Osteoblast (primary cell): ENCODE results near the gene ST3GAL3. TPM values are rescaled to one million over a fixed set of nuclear protein-coding genes. Genes with fewer than 3 reads are reported as not detected.

ENCODE experiments used
- DNase-seq: peaks from one replicate; pipeline ENCODE4 v3.0.0; 2011; ENCODE audit warnings: low spot score, mixed read lengths; ENCODE audit not compliant: insufficient read length; ENCODE audit errors: missing footprints
- H2AFZ ChIP-seq: 2 replicates; pipeline ENCODE4 v1.6.0; 2011; ENCODE audit warnings: mild to moderate bottlenecking, low read length
- H3K27ac ChIP-seq: 2 replicates; pipeline ENCODE4 v1.5.1; 2011; ENCODE audit warnings: mild to moderate bottlenecking, low read depth, low read length, moderate library complexity
- H3K27me3 ChIP-seq: 2 replicates; pipeline ENCODE4 v1.6.0; 2012; ENCODE audit warnings: mild to moderate bottlenecking, control low read depth, inconsistent platforms, low read length, moderate library complexity; ENCODE audit not compliant: insufficient read depth
- H3K36me3 ChIP-seq: 2 replicates; pipeline ENCODE4 v1.5.1; 2011; ENCODE audit warnings: mild to moderate bottlenecking, low read length, control low read depth, moderate library complexity; ENCODE audit not compliant: insufficient read depth
- H3K4me1 ChIP-seq: 2 replicates; pipeline ENCODE4 v1.5.1; 2011; ENCODE audit warnings: mild to moderate bottlenecking, low read length, control low read depth, moderate library complexity; ENCODE audit not compliant: insufficient read depth
- H3K4me2 ChIP-seq: 2 replicates; pipeline ENCODE4 v1.6.0; 2011; ENCODE audit warnings: mild to moderate bottlenecking, low read length; ENCODE audit not compliant: insufficient read depth
- H3K4me3 ChIP-seq: fragments of 200-600 bp; sonication (generic); 3 replicates; pipeline ENCODE4 v1.5.1; 2012; ENCODE audit warnings: mild to moderate bottlenecking, low read length, inconsistent platforms; ENCODE audit not compliant: insufficient read depth
- H3K79me2 ChIP-seq: 2 replicates; pipeline ENCODE4 v1.6.0; 2012; ENCODE audit warnings: mild to moderate bottlenecking, low read length, control low read depth, inconsistent platforms; ENCODE audit not compliant: insufficient read depth
- H3K9me3 ChIP-seq: 2 replicates; pipeline ENCODE4 v1.5.1; 2011; ENCODE audit warnings: low read depth, low read length, control low read depth
- H4K20me1 ChIP-seq: 2 replicates; pipeline ENCODE4 v1.6.0; 2012; ENCODE audit warnings: mild to moderate bottlenecking, low read length, control low read depth; ENCODE audit not compliant: insufficient read depth
- total RNA-seq: library from RNA; depleted of rRNA; stranded (reverse); fragments of >200 nt; gene quantifications from 2 replicates; pipeline ENCODE4 v1.2.3, GENCODE V29; 2012
- TF ChIP-seq, protein P1 (sequence below): IDR thresholded peaks from 2 replicates; pipeline ENCODE4 v1.5.1; 2011; ENCODE audit warnings: mild to moderate bottlenecking, low read depth, low read length, moderate library complexity; ENCODE audit errors: extremely low read depth

The ST3GAL3 gene
- total RNA-seq, 1 donor: 18.5 TPM

DNA sequence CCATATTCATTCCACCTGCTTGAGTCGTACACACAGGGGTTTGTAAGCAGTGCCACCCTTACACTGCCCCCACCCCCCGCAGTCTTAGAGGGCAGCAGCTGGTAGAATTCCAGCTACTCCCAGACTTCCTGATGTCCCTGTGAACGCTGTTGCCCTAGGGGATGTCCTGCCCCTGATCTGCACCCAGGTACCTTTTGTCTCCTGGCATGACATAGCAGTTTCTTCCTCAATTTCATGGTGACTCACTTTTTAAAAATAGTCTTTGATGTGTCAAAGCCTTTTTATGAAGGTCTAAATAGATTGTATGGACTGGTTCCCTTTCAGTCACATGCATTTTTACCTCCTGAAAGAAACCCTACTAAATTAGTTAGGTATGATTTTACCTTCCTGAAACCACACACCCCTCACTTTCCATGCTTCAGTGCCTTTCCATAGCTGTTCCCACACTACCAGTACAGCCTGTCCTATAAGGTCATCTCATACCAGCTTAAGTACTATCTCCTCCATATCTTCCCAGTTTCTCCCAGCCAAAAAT is 76.4 kb downstream of the ST3GAL3 start:
- Histone ChIP-seq H3K4me2 (no peak overlapping the region), H3K9me3 (no peaks in the 10 kb centered on the region), H3K27ac (peak overlapping the region; percentile 32), H3K79me2 (peaks cover 7% of the 10 kb centered on the region), H2AFZ (no peak overlapping the region), H3K4me3 (no peak overlapping the region), H3K36me3 (no peaks in the 10 kb centered on the region), H3K27me3 (no peaks in the 10 kb centered on the region), H4K20me1 (no peaks in the 10 kb centered on the region), H3K4me1 (peaks cover 16% of the 10 kb centered on the region)
- DNase-seq: no peak
- TF ChIP-seq, protein P1, sequence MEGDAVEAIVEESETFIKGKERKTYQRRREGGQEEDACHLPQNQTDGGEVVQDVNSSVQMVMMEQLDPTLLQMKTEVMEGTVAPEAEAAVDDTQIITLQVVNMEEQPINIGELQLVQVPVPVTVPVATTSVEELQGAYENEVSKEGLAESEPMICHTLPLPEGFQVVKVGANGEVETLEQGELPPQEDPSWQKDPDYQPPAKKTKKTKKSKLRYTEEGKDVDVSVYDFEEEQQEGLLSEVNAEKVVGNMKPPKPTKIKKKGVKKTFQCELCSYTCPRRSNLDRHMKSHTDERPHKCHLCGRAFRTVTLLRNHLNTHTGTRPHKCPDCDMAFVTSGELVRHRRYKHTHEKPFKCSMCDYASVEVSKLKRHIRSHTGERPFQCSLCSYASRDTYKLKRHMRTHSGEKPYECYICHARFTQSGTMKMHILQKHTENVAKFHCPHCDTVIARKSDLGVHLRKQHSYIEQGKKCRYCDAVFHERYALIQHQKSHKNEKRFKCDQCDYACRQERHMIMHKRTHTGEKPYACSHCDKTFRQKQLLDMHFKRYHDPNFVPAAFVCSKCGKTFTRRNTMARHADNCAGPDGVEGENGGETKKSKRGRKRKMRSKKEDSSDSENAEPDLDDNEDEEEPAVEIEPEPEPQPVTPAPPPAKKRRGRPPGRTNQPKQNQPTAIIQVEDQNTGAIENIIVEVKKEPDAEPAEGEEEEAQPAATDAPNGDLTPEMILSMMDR: no peak

GRCh38 chr1:43786201-43786958 is 79.0 kb downstream of the ST3GAL3 start:
- peaks cover 11% of the 10 kb centered on the region for H3K4me1 ChIP-seq
- no peaks in the 10 kb centered on the region for H4K20me1 ChIP-seq
- TF ChIP-seq, protein P1: no peak
- no peak overlapping the region for H3K4me3 ChIP-seq
- no peaks in the 10 kb centered on the region for H3K27me3 ChIP-seq
- DNase-seq: no peak
- no peaks in the 10 kb centered on the region for H3K36me3 ChIP-seq
- no peak overlapping the region for H3K27ac ChIP-seq
- peaks cover 19% of the 10 kb centered on the region for H3K79me2 ChIP-seq
- no peak overlapping the region for H3K4me2 ChIP-seq
- H2AFZ ChIP-seq: no peak overlapping the region
- H3K9me3 ChIP-seq: no peaks in the 10 kb centered on the region

- no peak overlapping the region for H2AFZ ChIP-seq
- no peak overlapping the region for H3K4me2 ChIP-seq
- no peaks in the 10 kb centered on the region for H4K20me1 ChIP-seq
- H3K4me3 ChIP-seq: no peak overlapping the region
- H3K27ac ChIP-seq: no peak overlapping the region
- H3K9me3 ChIP-seq: no peaks in the 10 kb centered on the region
- DNase-seq: no peak
- TF ChIP-seq, protein P1: no peak
- peaks cover 10% of the 10 kb centered on the region for H3K4me1 ChIP-seq
- no peaks in the 10 kb centered on the region for H3K36me3 ChIP-seq
- H3K27me3 ChIP-seq: no peaks in the 10 kb centered on the region
- H3K79me2 ChIP-seq: peaks cover 19% of the 10 kb centered on the region
These were observed 79.6 kb downstream of the ST3GAL3 start for GRCh38 chr1:43786960-43787359.
